ENCODE data around the gene RNF151.
"Not testable (repeated sequence)": the region's sequence is repeated elsewhere in the genome, so short reads cannot be mapped to it uniquely, and the experiment has no call there.

RNF151 gene

GRCh38 chr16:1966460-1966859 is at the start of gene RNF151:
Gene RNF151, plus strand, starts transcription at chr16:1966856. Its CDS starts 26 bp downstream, at chr16:1966882.
- DNase-seq (ENCODE audit: low read depth): no peak
- peak within 1 kb of the TSS; percentile 68 for H3K4me3 ChIP-seq (ENCODE audit: low read depth, low read length)

DNA sequence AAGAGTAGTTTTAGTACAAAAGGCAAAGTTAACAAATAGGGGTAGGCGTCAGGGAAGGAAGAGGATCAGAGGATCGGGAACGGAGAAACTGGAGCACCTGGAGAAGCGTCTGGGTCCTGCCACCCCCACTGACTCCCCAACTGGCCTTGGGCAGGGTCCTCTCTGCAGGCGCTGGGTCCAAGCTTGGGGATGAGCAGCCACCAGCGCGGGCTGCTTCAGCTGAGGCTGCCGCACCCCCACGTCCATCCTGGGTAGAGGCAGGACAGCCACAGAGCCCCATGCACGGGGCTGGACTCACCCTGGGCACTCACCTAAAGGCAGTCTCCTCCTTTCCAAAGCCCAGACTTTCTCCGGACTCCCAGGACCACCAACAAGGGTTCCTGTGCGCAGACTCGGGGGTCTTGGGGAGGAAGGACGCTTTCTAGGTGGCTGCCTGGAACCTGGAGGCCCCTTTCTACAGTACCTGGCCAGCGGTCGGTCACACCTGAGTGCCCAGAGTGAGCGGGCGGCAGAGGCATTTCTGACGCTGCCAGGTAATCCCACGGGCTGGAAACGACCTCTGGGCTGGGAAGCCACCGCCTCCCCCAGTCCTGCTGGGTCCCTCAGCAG is 49.5 kb upstream of the RNF151 start:
- H3K4me3 ChIP-seq (ENCODE audit: low read depth, low read length): no peak overlapping the region
- DNase-seq (ENCODE audit: low read depth): no peak

DNA sequence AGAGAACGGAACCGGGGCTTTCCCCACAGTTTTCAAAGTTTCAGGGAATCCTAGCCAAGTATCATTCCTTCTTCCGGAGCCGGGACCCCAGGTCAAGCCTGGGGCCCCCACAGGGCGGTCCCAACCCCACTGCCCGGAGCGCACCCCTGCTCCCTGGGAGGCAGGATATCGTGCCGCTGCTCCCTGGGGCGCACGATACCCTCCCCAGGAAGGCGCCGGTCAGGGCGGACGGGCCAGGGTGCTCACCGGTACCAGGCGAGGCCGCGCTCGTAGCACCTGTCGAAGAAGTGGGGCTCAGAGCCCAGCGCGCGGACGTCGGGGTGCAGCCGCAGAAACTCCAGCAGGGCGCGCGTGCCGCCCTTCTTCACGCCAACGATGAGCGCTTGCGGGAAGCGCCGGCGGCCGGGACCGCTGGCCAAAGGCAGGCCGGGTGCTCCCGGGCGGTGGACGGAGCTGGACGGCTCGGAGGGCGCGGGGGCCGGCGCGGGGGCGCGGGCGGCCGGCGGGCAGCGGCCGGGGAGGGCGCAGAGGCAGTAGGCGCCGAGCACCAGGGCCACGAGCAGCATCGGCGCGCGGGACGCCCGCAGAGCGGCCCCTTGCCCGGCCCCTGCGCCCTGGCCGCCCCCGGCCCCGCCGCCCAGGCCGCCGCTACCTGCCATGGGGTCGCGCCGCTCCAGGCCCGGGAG is 48.8 kb upstream of the RNF151 start:
- DNase-seq (ENCODE audit: low read depth): no peak
- no peak overlapping the region for H3K4me3 ChIP-seq (ENCODE audit: low read depth, low read length)

DNA sequence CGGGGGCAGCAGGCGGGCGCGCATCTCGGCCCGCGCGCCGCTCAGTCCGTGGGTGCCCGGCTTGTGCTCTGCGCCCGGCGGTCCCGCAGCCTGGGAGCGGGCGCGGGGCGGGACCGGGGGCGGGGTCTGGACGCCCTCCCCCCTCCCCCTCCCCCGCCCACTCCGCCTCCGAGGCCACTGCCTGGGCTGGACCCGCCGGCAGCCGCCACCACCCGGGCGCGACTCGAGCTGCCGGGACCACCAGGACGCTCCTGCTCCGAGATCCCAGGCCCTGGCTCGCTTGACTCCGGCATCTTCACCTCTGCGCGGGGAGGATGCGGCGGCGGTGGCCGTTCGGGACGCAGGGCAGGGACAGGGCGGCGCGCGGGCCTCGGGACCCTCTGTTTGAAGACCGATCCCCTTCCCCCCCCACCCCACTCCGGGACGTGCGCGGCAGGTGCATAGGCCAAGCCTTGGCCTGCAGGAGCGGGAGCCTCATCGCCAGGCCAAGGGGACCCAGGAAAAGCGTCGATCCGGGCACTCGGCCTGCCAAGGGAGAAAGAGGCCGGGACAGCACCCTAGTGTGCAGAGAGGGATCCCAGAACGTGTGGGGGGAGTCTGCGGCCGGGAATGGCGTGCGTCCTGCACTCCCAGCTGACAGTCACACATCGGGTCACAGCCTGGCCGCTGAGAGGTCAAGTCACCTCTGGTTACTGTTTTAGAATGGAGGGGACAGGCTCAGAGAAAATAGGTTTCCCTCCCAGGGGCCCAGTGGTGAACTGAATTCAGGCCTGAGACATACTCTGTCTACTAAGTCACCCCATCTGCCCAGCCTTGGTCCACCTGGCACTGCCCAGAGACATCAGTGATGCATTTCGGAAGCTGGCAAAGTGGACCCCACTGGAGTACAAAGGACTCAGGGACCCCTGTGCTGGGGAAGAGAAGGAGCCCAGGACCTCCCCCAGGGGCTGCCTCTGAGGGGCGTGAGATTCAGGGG is 48.0 kb upstream of the RNF151 start, which contains the start of gene HS3ST6:
HS3ST6 (minus strand) TSS at position 65 of the 976 bp plus-strand sequence. CDS start 92 bp downstream, outside the sequence.
- DNase-seq (ENCODE audit: low read depth): no peak
- no peak within 1 kb of the TSS for H3K4me3 ChIP-seq (ENCODE audit: low read depth, low read length)

GRCh38 chr16:1919327-1919998 is 47.2 kb upstream of the RNF151 start:
- DNase-seq (ENCODE audit: low read depth): no peak
- H3K4me3 ChIP-seq (ENCODE audit: low read depth, low read length): no peak overlapping the region

DNA sequence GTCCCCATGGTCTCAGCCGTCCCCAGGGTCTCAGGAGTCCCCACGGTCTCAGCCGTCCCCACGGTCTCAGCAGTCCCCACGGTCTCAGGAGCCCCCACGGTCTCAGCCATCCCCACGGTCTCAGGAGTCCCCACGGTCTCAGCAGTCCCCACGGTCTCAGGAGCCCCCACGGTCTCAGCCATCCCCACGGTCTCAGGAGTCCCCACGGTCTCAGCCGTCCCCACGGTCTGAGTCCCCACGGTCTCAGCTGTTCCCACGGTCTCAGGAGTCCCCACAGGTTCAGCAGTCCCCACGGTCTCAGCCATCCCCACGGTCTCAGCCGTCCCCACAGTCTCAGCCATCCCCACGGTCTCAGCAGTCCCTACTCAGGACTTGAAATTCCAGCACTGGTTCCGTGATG is 46.5 kb upstream of the RNF151 start:
- not testable (repeated sequence) for H3K4me3 ChIP-seq (ENCODE audit: low read depth, low read length); DNase-seq (ENCODE audit: low read depth)

GRCh38 chr16:1920727-1921171 is 45.9 kb upstream of the RNF151 start:
- no peak for DNase-seq (ENCODE audit: low read depth)
- H3K4me3 ChIP-seq (ENCODE audit: low read depth, low read length): no peak overlapping the region

- DNase-seq (ENCODE audit: low read depth): no peak
- H3K4me3 ChIP-seq (ENCODE audit: low read depth, low read length): no peak overlapping the region
These were observed 44.3 kb upstream of the RNF151 start for GRCh38 chr16:1922357-1922756.

DNA sequence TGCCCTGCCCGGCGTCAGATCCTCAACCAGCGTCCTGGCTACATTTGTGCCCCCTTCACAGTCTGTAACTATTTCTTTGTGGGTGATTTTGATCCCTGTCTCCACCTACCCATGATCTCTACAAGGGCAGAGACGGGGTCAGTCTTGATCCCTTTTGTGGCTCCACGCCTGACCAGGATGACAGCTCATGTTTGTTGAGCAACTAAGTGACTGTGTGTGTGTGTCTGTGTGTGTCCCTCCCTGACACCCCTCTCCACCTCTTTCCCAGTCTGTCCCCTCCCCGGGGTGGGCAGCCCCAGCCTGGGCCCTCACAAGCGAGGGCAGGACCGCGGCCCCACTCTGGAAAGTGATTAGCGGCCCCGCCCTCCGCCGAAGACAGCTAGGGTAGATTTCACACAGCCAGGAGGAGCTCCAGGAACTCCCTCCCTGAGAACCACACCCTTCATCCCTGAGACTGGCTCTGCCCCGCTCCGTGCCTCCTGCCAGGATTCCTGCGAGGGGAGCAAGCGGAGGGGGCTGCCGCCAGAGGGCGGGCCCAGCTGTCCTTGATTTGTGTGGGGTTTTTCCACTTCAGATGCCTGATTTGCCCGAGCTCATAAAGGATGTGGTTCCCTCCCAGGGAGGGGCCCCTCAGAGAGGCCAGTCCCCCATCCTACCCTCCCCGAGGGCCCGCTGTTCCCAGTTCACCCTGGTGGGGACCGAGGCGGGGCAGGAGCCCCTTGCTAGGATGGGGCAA is 43.2 kb upstream of the RNF151 start:
- H3K4me3 ChIP-seq (ENCODE audit: low read depth, low read length): no peak overlapping the region
- DNase-seq (ENCODE audit: low read depth): no peak

DNA sequence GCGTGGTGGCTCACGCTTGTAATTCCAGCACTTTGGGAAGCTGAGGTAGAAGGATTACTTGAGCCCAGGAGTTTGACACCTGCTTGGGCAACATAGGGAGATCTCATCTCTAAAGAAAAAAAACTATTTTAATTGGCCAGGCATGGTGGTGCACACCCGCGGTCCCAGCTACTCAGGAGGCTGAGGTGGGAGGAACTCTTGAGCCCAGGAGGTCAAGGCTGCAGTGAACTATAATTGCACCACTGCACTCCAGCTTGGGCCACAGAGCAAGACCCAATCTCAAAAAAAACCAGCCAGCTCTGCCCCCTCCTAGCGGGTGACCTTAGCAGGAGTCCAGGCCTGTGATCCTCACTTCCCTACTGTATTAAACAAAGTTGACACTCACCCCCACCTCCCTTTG is 42.6 kb upstream of the RNF151 start:
- H3K4me3 ChIP-seq (ENCODE audit: low read depth, low read length): no peak overlapping the region
- DNase-seq (ENCODE audit: low read depth): no peak

- H3K4me3 ChIP-seq (ENCODE audit: low read depth, low read length): no peak overlapping the region
- no peak for DNase-seq (ENCODE audit: low read depth)
These were observed 40.4 kb upstream of the RNF151 start for GRCh38 chr16:1926271-1926670.

DNA sequence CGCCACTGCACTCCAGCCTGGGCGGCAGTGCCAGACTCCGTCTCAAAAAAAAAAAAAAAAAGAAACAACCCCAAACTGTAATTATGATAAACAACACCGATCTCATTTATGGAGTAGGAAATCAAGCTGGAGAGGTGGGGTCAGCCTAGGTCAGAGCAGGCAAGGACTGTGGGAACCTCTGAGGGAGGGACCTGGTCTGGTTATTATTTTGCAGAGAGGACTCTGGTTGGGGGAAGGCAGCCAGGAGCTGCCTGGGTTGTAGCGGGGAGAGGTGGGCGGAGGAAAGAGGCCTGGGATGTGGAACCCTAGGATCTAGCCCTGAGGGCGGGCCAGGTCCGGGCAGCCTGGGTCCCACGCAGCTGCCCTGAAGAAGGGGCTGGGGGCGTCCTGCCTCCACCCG is 37.6 kb upstream of the RNF151 start:
- DNase-seq (ENCODE audit: low read depth): no peak
- peak overlapping the region; percentile 57 for H3K4me3 ChIP-seq (ENCODE audit: low read depth, low read length)

GRCh38 chr16:1929578-1930337 is 36.9 kb upstream of the RNF151 start:
- H3K4me3 ChIP-seq (ENCODE audit: low read depth, low read length): peak overlapping the region; percentile 57
- DNase-seq (ENCODE audit: low read depth): peak; percentile 25

DNA sequence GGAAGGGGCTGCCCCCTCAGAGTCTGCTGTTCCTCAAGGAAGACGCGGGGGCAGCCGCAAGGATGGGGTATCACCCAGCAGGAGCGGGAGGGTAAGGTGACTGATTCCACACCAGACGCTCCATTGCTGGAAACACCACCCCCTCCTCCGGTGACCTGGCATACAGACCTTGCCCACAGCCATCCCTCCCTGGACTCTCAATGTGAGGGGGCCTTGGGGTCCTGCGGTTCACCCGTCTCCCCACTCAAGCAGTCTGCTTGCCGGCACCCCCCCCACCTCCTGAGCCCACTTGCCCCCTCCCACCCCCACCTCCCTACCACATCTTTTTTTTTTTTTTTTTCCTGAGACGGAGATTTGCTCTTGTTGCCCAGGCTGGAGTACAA is 36.3 kb upstream of the RNF151 start:
- DNase-seq (ENCODE audit: low read depth): no peak
- no peak overlapping the region for H3K4me3 ChIP-seq (ENCODE audit: low read depth, low read length)

DNA sequence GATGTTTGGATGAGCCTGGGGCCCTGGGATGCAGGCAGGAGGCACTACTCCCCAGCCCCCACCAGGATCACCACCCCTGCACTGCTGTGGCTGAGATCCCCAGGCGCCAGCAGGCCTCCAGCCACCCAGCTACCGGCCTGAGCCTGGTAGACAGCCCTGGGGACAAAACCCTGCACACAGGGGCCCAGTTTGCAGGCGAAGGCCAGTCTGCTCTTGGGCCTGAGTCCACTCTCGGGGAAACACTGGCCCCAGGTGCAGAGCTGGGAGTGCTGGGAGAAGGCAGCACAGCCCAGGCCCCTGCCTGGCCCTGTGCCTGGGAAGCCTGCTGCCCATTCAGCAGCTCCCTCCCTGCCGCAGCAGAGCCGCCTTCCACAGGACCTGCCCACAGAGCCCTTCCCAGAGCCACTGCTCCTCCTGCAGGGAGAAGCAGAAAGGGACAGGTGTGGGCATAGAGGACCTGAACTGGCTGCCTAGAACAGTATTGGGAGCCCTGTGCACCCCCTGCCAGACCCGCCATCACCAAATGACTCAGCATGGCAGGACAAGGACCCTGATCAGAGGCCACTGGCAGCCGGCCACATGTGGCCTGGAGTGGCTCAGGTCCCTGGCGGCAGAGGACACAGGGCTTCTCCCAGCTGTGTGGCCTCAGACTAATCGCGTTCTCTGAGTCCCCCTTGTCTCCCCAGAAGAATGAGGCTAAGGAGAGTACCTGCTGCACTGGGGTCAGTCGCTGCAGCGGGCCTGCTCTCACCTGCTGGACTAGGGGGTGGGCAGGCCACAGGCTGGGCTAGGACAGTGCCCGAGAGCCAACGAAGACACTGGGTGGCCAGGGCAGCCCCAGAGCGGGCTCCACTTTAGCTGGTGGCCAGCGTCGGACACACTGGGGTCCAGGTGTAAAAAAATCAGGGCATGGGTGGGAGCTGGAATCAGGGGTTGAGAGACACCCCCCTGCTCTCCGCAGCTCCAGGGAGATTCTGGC is 34.3 kb upstream of the RNF151 start:
- DNase-seq (ENCODE audit: low read depth): no peak
- H3K4me3 ChIP-seq (ENCODE audit: low read depth, low read length): no peak overlapping the region

DNA sequence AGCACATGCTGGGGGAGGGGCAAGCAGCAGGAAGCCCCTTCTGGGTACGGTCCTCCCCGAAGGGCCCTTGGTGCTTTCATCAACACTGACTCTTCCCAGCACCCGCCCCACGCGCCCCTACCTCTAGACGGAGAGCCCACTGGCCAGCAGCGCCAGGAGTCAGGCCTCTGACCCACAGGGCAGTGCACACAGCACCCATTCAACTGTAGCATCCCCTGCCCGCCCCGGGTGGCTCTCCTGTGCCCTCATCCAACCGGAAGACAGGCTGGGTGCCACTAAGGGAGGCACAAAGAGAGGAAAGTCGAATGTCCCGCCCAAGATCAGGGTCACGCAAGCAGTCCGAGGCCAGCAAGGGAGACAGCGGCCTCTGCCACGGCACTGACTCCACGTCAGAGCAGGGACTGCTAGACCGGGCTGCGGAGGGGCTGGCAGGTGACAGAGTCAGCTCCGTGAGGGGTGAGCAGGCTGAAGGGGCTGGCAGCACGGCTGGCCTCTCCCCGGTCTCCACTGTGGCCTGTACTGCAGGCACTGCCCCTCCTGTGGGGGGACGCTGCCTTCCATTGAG is 33.5 kb upstream of the RNF151 start:
- no peak for DNase-seq (ENCODE audit: low read depth)
- no peak overlapping the region for H3K4me3 ChIP-seq (ENCODE audit: low read depth, low read length)

DNA sequence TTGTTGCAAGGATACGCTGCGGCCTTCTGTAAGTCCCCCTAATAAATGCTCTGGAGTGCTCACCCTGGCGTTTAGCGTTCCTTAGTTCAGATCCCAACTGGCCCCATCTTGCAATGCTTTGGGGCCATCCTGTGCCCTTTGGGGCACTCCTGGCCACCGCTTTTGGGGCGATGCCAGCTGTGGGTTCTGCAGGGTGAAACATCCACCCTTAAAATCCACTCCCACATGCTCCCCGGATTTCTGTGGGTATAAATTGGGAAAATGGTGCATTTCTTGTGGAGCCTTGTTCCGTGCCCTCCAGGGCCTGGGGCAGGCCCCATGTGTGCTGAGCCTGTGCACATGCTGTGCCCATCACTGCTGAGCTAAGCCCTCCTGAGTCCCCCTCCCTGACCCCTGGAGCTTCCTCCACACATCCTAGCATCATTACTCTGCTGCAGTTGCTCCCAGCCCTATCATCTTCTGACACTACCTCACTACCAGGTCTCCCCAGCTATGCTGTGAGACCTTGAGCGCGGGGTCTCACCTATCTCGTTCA is 29.6 kb upstream of the RNF151 start:
- no peak overlapping the region for H3K4me3 ChIP-seq (ENCODE audit: low read depth, low read length)
- no peak for DNase-seq (ENCODE audit: low read depth)

All from skeletal muscle cell (primary cell).